Hepatic stellate cell (primary cell): ENCODE measurements around the gene SDK1.
"Not testable (repeated sequence)": the region's sequence is repeated elsewhere in the genome, so short reads cannot be mapped to it uniquely, and the experiment has no call there.

Source experiments
- DNase-seq: peaks from one replicate; pipeline ENCODE4 v3.0.0; 2011; ENCODE audit warnings: low spot score

SDK1 gene

DNA sequence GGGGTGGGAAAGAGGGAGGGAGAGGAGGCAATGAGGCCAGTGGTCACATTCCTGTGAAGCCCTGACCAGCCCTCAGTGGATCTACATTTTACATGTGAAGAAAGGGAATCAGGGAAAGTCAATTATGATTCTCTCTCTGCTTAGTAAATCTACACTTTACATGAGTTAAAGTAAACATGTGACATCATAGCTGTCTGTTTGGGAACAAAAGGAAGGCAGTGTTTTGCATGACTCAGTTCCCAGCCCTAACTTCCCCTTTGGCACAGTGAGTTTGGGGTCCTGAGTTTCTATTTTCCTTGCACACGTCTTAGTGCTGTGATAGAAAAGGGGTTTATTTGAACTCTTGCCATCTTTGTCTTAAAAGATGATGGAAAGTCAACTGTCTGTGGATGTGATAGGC lies 615.1 kb downstream of the SDK1 start:
- DNase-seq = no peak

DNA sequence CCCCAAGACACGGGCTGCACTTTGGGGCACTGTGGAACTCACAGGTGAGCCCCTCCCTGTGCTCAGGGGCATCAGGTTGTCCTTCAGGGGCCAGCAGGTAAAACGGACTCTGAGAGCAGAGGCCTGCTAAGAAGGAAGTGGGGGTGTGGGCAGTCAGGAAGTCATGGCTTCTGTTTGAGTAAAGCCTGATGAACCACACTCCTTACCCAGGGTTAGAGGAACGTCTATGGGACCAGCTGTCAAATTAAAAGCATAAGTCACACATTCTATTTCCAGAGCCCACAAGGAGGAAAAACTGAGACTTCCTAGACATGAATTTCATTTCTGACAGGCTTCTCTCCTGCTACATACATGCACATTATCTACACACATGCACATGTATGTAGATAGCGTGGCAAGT lies 616.4 kb downstream of the SDK1 start:
- DNase-seq = no peak

DNA sequence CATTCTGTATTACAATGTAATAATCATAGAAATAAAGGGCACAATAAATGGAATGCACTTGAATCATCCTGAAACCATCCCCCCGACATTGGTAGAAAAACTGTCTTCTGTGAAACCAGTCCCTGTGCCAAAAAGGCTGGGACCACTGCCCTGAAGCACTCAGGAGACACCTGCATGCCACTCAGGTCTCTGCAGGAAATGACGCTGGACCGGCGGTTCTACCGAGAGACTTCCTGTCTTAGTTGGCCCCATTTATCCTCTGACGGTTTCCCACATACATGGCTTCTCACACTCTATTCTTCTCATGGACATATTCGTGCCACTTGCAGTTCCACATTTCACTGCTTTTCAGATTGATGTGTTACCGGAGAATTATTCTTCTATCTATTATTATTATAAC lies 617.5 kb downstream of the SDK1 start:
- no peak for DNase-seq

DNA sequence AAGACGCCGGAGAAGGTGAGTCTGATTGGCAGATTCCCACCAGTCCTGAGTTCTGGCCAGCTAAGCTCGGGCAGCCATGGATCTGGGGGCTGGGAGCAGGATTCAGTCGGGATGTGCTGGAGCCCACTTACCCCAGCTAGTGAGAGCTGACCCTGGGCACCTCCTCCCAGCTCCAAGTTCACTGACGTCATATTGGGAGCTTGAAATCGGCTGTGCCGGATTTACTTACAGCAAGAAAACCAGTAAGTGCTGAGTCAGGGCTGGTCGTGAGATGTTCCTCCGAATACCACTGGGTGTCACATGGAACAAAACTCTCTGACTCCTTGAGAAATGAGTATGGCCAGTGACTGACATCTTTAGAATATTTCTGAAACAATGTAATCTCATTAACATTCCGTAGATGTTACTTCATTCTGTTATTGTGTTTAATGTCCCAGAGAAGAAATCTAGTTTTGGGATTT lies 621.2 kb downstream of the SDK1 start:
- no peak for DNase-seq

DNA sequence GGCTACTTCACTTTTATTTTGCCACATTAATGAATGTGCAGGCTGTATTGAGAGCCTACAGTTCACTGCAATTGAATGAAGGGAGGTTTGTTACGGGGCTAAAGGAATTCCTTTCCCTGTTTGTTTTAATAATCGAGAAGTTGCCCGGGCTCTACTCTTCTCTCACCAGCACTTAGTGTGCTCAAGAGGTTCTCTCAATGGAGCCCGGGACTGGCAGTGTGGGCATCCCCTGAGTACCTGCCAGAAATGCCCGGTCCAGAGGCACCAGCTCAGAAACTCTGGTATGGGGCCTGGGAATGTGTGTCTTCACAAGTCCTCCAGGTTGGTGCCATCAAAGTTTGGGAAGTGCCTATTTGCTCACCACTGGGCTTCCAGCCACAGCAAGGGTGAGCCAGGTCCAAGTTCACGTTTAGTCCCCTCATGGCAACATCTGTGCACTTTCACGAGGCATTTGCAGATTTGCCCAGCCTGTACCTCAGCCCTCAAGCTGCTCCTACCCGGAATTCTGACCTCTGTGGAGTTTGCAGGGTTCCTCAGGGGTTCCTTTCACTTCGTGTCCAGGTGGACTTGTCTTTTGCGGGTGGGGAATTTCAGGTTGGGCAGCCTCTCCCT lies 622.4 kb downstream of the SDK1 start:
- DNase-seq = no peak

DNA sequence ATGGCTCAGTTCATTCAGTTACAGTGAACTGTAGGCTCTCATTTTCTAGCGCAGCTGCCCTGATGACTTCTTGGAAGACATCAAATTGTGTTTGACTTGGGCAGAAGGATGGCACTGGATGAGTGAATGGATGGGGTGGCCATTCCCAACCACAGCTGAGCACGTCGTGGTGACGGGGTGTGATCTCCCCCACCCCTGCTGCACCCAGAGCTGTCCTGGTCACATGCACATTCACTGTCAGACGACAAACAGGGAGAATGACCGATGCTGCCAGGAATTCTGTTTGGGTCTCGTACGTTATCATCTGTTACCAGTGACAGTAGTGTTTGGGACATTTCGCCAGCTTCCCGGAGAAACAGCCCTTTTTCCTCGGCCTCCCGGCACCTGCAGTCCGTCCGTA lies 623.2 kb downstream of the SDK1 start:
- DNase-seq = no peak

DNA sequence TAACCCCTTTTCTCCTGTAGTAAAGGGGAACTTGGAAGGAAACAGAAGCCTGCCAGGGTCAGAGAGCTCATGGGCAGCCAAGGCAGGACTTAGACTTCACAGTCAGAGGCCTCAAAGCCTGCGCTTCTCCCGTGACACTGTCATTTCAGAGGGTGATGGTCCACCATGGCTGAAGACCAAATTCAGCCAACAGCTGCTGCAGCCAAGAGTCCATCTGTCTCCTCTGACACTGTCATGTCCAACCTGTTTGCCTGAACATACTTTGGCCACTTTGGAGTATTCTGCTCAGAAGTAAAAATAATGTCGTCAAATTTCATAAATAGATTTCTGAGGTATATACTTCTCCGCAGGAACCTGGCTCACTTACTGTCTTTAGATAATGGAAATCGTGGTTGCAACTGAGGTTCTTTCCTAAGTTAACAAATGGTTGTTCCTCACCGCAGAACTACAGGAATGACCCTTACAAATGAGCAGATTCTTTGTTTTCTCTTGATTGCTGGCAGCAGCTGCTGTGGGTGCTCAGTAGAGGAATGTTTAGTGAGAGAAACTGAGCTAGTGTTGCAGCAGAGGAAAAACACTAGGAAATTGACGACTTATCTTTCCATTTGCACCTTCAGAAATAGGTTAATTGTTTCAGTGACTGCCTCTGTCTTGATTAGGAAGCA lies 626.5 kb downstream of the SDK1 start:
- DNase-seq = no peak

DNA sequence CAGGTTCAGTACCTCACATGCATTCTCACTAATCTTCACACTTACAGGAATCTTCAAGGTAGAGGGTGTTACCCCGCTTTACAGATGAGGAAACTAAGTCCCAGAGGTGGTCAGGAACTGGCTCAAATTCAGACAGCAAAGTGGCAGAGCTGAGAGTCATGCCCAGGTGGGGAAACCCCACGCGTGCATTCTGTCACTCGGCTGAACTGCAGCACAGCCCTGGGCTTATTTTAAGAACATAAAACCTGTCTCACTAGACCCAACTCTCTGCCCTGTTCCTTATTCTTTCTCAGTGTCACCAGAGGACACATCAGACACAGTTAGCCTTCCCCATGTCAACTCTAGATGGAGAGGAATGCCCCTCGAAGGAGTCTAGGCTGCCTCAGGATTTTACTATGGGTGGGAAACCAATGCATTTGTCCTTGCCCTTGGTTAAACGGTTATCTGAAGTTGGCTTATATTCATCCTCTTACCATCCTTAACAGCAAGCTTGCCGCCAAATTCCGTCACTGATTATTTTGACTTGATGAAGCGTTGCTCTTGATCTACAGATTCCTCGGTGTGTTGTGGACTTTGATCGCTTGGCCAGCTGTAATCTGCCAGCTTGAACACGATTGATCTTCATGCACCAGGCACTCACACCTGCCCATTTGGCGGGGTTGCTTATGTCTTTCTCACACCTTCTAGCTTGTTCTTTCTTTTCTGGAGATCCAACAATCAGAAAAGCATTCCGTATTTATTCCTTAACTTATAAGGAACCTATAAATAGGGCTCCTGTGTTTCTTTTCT lies 627.9 kb downstream of the SDK1 start:
- DNase-seq = no peak

DNA sequence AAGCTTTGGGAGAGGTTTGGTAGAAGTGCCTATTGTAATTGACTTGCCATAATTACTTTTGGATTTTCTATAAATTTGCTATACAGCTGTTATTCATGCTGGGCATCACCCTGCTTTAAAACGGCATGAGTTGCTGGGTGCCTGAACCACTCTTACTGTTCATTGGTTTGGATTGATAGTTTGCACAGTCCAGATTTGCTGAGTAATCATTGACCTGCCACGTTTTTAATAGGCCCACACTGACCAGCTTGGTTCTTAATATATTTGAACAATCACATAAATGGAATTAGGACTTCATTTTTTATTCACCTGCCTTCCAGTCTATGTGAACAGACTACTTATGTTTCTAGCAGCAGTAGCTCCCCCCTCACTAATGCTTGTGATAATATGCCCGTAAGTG lies 630.8 kb downstream of the SDK1 start:
- DNase-seq = no peak

DNA sequence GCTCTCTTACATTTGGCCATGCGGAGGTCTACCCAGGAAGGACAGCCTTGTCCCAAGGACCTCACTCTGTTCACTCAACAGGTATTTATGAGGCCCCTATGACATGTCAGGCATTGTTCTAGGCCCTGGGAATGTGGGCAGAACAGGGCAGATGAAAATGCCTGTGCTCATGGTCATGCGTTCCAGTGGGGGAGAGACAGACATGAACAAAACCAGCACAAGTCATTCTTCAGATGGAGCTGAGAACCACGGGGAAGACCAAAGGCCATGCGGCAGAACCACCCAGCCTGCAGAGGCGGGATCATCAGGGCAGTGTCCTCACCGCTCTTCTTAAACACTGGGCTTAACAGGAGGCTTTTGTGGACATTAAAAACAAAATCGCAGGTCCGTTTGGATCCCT lies 636.1 kb downstream of the SDK1 start:
- no peak for DNase-seq

DNA sequence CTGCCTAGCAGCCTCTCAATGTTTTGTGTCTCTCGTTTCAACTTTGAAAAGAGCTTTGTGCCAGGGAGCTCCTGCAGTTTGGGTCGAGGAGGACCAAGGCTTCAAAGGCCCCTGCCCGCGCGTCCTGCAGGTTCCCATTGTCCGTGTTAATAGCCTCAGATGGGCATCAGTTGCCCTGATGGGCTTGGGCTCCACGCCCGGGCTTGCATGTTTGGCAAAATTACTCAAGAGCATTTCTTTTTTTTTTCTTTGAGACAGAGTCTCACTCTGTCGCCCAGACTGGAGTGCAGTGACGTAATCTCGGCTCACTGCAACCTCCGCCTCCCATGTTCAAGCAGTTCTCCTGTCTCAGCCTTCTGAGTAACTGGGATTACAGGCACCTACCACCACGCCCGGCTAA lies 636.6 kb downstream of the SDK1 start:
- no peak for DNase-seq

DNA sequence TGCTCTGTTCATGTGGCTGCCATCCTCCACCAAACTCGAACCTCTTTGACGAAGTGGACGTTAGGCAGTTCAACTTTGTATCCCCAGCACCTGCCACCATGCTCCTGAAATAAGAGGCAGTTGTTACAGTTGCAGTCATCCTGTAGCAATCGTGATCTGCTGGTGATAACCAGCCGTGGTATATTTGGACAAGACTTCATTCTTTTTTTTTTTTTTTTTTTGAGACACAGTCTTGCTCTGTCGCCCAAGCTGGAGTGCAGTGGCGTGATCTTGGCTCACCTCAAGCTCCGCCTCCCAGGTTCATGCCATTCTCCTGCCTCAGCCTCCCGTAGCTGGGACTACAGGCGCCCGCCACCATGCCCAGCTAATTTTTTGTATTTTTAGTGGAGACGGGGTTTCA lies 640.7 kb downstream of the SDK1 start:
- not testable (repeated sequence) for DNase-seq

DNA sequence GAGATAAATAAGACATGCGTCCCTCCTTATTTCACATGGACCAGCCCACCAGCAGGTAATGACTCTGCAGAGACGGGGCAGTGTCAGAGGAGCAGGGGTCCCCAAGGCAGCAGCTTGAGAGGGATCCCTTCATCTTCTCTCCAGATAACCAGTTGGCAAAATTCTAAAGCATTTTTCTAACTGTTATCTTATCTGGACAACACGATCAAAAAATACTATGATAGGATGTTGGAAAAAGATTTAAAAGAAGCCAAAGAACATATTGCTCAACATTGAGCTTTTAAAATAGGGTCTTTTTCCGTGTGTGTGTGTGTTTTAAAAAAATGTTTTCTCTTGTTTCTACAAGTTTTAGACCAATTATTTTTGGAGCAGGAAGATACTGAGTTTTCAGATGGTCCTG lies 641.2 kb downstream of the SDK1 start:
- DNase-seq = no peak

DNA sequence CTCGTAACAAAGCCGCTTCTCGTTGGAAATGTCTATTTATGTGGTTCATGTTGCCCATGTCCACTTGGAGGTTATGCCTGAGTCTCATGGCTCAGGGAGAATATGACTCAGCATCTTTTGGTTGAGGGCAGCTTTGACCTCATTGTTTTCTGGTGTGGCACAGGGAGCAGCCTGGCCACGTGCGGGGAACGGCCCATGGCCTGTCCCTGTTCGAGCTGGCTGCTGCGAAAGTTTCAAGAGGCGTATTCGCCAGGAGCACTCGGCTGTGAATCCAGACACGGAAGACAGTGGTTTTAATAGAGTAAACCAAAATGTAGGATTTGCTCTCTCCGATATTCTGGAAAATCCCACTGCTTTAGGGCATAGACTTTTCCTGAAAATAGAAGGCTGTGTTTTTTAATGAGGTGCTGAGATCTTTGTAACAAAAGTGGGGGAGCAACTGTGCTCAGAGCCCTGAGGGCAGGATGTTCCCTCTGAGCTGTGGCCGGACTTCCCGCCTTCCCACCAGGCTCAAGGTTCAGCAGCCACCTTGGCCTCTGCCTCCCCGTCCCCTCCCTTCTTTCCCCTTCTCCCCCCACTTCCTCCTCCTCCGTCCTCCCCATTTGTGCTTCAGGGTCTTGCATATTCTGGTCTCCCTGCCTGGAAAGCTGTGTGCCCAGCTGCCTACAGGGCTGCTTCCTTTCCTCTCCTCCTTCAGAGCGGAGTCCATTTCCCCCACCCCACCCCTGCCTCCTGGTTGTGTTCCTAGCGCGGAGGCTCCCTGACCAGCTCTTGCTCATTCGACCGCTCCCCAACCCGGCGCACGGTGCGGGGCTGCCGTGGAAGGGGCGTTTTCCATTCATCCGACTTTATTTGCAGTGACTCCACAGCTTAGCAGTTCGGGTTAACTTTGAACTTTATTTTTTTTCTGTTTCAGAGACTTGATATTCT lies 642.0 kb downstream of the SDK1 start:
- no peak for DNase-seq

DNA sequence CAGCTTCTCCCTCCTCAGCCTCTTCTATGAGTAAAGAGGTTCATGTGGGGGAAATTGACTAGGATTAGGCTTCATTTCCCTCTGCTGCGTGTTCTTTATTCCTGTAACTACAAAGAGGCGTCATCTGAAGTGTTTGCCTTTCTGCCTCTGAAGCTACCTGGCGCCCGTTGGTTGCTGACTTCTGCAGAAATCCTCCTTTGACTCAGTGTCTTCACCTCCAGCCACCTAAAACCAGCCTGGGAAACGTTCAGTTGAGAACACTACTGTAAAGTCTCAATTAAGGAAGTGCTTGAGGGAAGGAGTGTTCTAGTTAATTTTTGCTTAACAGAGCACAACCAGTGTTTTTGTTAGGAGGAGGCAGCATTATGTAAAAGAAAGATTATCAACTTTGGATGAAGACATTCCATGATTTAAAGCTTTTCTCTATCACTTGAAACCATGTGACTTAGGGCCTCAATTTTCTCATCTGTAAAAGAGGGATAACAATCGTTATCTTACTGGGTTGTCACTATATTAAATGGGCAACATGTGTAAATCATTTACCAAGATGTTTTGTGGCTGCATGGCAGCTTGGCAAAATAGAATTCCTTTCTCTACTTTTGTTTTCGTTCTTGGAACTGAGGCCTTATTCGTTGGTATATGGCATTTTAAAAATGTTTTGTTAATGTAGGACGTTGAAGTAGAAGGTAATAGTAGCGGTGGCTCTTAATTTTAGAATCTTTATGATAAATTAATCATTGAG lies 642.9 kb downstream of the SDK1 start:
- DNase-seq = no peak

DNA sequence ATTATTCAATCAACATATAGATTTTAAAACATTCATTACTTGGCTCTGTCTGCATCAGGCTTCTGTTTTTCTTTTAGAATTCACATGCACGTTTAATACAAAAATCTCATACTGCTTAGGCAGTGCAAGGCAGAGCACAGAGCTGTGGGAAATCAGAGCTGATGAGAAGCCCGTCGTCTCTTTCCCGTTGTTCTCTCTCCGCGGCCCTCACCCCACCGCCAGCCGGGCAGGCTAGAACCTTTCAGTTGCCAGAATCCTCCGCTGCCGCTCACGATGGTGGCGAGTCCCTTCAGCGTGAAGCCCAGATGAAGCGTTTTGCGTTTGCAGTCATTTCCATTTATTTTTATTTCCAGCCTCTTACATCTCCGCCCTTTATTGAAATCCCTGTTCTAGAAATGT lies 648.2 kb downstream of the SDK1 start:
- DNase-seq = no peak

DNA sequence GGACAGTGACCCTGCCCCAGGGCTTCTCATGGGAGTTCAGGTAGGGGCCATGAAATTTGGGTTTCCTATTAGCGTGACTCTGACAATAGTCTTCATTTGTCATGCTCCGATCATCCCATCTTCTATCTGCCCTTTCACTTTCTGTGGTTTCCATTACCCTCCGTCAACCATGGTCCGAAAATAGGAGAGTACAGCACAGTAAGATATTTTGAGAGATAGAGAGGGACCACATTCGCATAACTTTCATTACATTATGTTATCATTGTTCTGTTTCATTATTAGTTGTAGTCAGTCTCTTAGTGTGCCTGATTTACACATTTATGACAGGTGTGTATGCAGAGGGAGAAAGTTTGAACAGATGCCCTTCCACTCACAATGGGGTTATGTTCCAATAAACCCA lies 649.2 kb downstream of the SDK1 start:
- DNase-seq = no peak

DNA sequence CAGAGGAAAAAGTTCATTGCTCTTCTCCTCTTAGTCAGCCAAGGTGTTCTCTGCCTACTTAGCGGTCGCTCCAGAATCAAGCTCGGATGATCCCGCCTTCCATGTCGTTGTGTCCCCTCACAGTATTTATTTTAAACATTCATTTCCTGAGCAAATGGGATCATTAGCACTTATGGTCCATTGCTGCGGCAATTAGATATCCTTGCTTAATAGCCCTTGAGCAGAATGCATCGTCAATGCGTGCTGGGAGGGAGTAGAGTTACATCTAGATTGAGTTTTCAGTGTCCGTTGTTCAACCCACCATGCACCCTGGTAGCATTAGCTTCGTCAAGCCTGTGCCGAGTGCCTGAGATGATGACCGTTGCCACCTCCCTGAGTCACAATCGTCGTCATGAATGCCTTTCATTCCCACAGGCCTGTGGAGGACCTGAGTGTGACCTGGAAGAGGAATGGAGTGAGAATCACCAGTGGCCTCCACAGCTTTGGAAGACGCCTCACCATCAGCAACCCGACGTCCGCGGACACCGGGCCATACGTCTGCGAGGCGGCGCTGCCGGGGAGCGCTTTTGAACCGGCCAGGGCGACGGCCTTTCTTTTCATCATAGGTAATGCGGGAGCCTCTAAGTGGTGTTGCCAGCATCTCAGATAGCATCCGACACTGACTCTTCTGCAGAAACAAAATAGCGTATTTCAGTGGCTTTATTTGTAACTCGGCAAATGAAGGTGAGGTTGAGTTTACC lies 650.4 kb downstream of the SDK1 start:
- DNase-seq = no peak

DNA sequence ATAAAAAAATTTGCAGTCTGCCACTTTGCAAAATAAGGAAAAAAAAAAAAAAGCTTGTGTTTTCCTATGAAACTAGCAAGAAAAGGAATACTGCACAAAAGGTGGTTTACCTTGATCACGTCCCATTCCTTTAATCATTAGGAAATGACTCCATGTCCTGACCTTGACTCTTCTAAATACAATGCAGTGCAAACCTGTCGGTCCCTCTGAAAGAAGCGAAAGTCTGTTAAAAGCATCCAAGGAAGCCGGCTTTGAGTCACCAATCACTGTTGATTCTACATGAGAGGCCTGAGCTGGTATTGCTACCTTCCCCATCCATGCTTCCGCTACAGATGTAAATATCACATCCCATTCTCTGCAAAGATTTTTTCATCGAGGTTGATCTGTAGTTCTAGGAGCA lies 652.1 kb downstream of the SDK1 start:
- DNase-seq = no peak

DNA sequence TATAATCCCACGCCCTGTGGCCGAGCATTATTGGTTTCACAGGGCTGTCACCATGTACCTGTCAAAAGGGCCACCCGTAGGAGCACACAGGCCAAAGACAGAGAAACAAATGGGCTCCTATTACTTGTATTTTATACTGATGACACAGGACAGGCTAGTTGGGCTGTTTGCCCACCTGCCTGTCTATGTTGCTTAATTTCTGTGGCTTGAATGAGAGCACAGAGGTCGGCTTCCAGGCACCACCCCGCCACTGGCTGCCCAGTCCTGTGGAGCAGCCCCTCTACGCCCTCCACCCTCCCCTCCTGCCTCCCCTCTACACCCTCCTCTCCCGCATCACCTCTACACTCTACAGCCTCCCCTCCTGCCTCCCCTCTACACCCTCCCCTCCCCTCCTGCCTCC lies 652.9 kb downstream of the SDK1 start:
- DNase-seq = no peak

DNA sequence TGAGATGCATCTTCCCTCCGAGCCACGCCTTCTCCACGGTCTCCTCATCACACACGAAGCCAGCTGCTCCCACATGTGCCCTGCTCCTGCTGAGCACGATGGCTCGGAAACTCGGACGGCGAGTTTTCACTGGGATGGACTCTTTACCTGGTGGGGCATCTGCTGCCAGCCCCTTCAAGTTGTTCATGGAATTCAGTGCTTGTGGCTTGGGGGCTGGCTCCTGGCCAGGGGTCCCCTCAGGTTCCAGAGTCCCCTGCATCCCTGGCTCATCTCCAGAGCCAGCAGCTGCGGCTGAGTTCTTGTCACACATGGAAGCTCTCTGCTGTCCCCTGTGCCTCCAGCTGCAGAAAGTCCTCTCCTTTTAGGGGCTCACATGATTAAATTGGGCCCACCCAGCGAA lies 654.0 kb downstream of the SDK1 start:
- DNase-seq = no peak
